Keratinocyte (primary cell): ENCODE data around the gene MTHFD1L. TPM values are rescaled to one million over a fixed set of nuclear protein-coding genes. Genes with fewer than 3 reads are reported as not detected.
A peak's percentile ranks its signal among the peaks of the same experiment; 100 is the strongest.

Source experiments
- DNase-seq: peaks from one replicate; pipeline ENCODE4 v3.0.0-alpha.2; 2011; ENCODE audit warnings: low read depth, missing footprints, low spot score
- FAIRE-seq: peaks from 2 replicates; lab custom pipeline; 2011; peaks lifted over from hg19 to GRCh38; lab: Jason Lieb, UNC
- H2AFZ ChIP-seq: 2 replicates; pipeline ENCODE4 v1.6.0; 2012; ENCODE audit warnings: low read length, control low read depth, inconsistent platforms; ENCODE audit not compliant: control insufficient read depth
- H3K27ac ChIP-seq: 2 replicates; pipeline ENCODE4 v1.5.1; 2011; ENCODE audit warnings: low read length; ENCODE audit not compliant: control insufficient read depth, insufficient read depth
- H3K27me3 ChIP-seq: 3 replicates; pipeline ENCODE4 v1.6.0; 2011; ENCODE audit warnings: low read length; ENCODE audit not compliant: control insufficient read depth, insufficient read depth; ENCODE audit errors: extremely low read depth
- H3K36me3 ChIP-seq, 2 experiments: 2 replicates in 1 of 2; 3 replicates in 1 of 2; pipeline ENCODE4 v1.5.1; 2011; ENCODE audit warnings: low read length in 2 of 2, mild to moderate bottlenecking in 1 of 2; ENCODE audit not compliant: control insufficient read depth in 2 of 2, insufficient read depth in 2 of 2; ENCODE audit errors: extremely low read depth in 1 of 2
- H3K4me1 ChIP-seq: 3 replicates; pipeline ENCODE4 v1.5.1; 2011; ENCODE audit warnings: low read length; ENCODE audit not compliant: control insufficient read depth, insufficient read depth; ENCODE audit errors: extremely low read depth
- H3K4me2 ChIP-seq: 3 replicates; pipeline ENCODE4 v1.6.0; 2011; ENCODE audit warnings: low read depth, low read length; ENCODE audit not compliant: control insufficient read depth, insufficient read depth; ENCODE audit errors: extremely low read depth
- H3K4me3 ChIP-seq, 3 experiments: fragments of 200-600 bp in 1 of 3; sonication (generic) in 1 of 3; 2 replicates in 2 of 3; 3 replicates in 1 of 3; pipeline ENCODE4 v1.5.1; 2011 to 2016; ENCODE audit warnings: low read length in 3 of 3, mild to moderate bottlenecking in 3 of 3, control low read depth in 2 of 3, inconsistent platforms in 1 of 3, low read depth in 1 of 3, mixed read lengths in 1 of 3, mixed run types in 1 of 3, moderate library complexity in 1 of 3; ENCODE audit not compliant: control insufficient read depth in 2 of 3, insufficient read depth in 2 of 3; ENCODE audit errors: extremely low read depth in 1 of 3
- H3K79me2 ChIP-seq: 2 replicates; pipeline ENCODE4 v1.6.0; 2012; ENCODE audit warnings: low read length; ENCODE audit not compliant: control insufficient read depth, insufficient read depth
- H3K9ac ChIP-seq: 3 replicates; pipeline ENCODE4 v1.6.0; 2011; ENCODE audit warnings: low read length; ENCODE audit not compliant: control insufficient read depth, insufficient read depth; ENCODE audit errors: extremely low read depth
- H3K9me1 ChIP-seq: 3 replicates; pipeline ENCODE4 v1.6.0; 2011; ENCODE audit warnings: low read length; ENCODE audit not compliant: control insufficient read depth, insufficient read depth; ENCODE audit errors: extremely low read depth
- H3K9me3 ChIP-seq: 2 replicates; pipeline ENCODE4 v1.5.1; 2012; ENCODE audit warnings: low read depth, low read length; ENCODE audit not compliant: control insufficient read depth
- H4K20me1 ChIP-seq: 3 replicates; pipeline ENCODE4 v1.6.0; 2011; ENCODE audit warnings: low read length; ENCODE audit not compliant: control insufficient read depth, insufficient read depth; ENCODE audit errors: extremely low read depth
- CTCF ChIP-seq, 3 experiments: IDR thresholded peaks in 1 of 3; conservative IDR thresholded peaks in 1 of 3; optimal IDR thresholded peaks in 1 of 3; 2 replicates in 2 of 3; 3 replicates in 1 of 3; pipeline versions ENCODE3 to v1.5.1; 2011; ENCODE audit warnings: low read length in 3 of 3, mild to moderate bottlenecking in 3 of 3, moderate library complexity in 2 of 3, control low read depth in 1 of 3, inconsistent platforms in 1 of 3; ENCODE audit not compliant: insufficient read depth in 2 of 3; ENCODE audit errors: extremely low read depth in 1 of 3
- EZH2 ChIP-seq: IDR thresholded peaks from one replicate; pipeline ENCODE4 v1.6.1; 2012; ENCODE audit warnings: inconsistent platforms, mild to moderate bottlenecking, low read length, moderate library complexity
- dilution Hi-C: fragments of 300-500 bp; cut with MboI; formaldehyde crosslinking; loops from one replicate; pipeline ENCODE4 v1.7.0; 2020; ENCODE audit warnings: low sequenced_read_pairs; ENCODE audit not compliant: extremely low pct_ligation_motif_present
- polyA plus RNA-seq, 5 experiments: library from polyadenylated mRNA; depleted of rRNA in 3 of 5; stranded (reverse) in 3 of 5; stranded (forward) in 1 of 5; unstranded in 1 of 5; fragments of >200 nt; gene quantifications; 1 replicate in 1 of 5; 2 replicates in 3 of 5; 3 replicates in 1 of 5; pipeline versions ENCODE4 v1.2.1 to v1.2.3, GENCODE V29; 2011 to 2012; ENCODE audit warnings: missing spikeins in 2 of 5, low read depth in 1 of 5, low replicate concordance in 1 of 5

Gene MTHFD1L
- polyA plus RNA-seq, 1 donor (not counting 4 experiments of a cell fraction or from before 2014, with no cell fraction given): 38.0 TPM

- Histone ChIP-seq H3K27ac (no peak overlapping the region), H3K4me3 (no peak overlapping the region), H2AFZ (no peak overlapping the region), H3K9me3 (no peaks in the 10 kb centered on the region), H3K9me1 (no peaks in the 10 kb centered on the region), H3K4me1 (peaks cover 3% of the 10 kb centered on the region), H3K79me2 (no peaks in the 10 kb centered on the region), H3K27me3 (no peaks in the 10 kb centered on the region), H3K36me3 (no peaks in the 10 kb centered on the region), H3K4me2 (no peak overlapping the region), H4K20me1 (no peaks in the 10 kb centered on the region), H3K9ac (no peak overlapping the region)
- TF ChIP-seq EZH2: no peak
- TF ChIP-seq CTCF (optimal IDR thresholded peaks at IDR 0.05 in 1 of 3, IDR thresholded peaks at IDR 0.05 in 1 of 3, conservative IDR thresholded peaks at IDR 0.05 in 1 of 3; ENCODE audit: extremely low read depth in 1 of 3, insufficient read depth in 2 of 3, low read length in 3 of 3): no peak
- dilution Hi-C loops: no loop called here
- no peak for DNase-seq
- FAIRE-seq: no peak
These were observed 266.0 kb downstream of the MTHFD1L start for GRCh38 chr6:151131324-151132007.

GRCh38 chr6:151136141-151136755 is 270.7 kb downstream of the MTHFD1L start:
- dilution Hi-C loops: no loop called here
- H3K9me1 ChIP-seq: no peaks in the 10 kb centered on the region
- H3K36me3 ChIP-seq: no peaks in the 10 kb centered on the region
- H3K79me2 ChIP-seq: no peaks in the 10 kb centered on the region
- H3K4me2 ChIP-seq: no peak overlapping the region
- H3K9ac ChIP-seq: no peak overlapping the region
- no peaks in the 10 kb centered on the region for H3K9me3 ChIP-seq
- H3K4me3 ChIP-seq: no peak overlapping the region
- H4K20me1 ChIP-seq: no peaks in the 10 kb centered on the region
- no peak for FAIRE-seq
- TF ChIP-seq EZH2: no peak
- TF ChIP-seq CTCF (optimal IDR thresholded peaks at IDR 0.05 in 1 of 3, IDR thresholded peaks at IDR 0.05 in 1 of 3, conservative IDR thresholded peaks at IDR 0.05 in 1 of 3; ENCODE audit: extremely low read depth in 1 of 3, insufficient read depth in 2 of 3, low read length in 3 of 3): no peak
- H2AFZ ChIP-seq: peak overlapping the region; percentile 53
- no peaks in the 10 kb centered on the region for H3K4me1 ChIP-seq
- H3K27me3 ChIP-seq: no peaks in the 10 kb centered on the region
- DNase-seq: no peak
- no peak overlapping the region for H3K27ac ChIP-seq
